Caco-2 (cell line): ENCODE data around the gene CEACAM8. TPM values are rescaled to one million over a fixed set of nuclear protein-coding genes. Genes with fewer than 3 reads are reported as not detected.

Experiments used
- BruUV-seq: library from RNA; stranded (reverse); fragments of 400-500 nt; replicated peaks from 2 replicates; lab custom pipeline; 2021; lab: Mats Ljungman, UMichigan
- CTCF ChIA-PET: fragments of 300-600 bp; sonication (Branson Sonifier 250); formaldehyde crosslinking; loops from one replicate; lab custom pipeline; 2022; ENCODE audit warnings: antibody characterized with exemption; lab: Charles Lee
- POLR2A ChIA-PET: fragments of 300-600 bp; sonication (Branson Sonifier 250); formaldehyde crosslinking; loops from one replicate; lab custom pipeline; 2022; ENCODE audit warnings: antibody characterized with exemption; lab: Charles Lee
- DNase-seq, 2 experiments: peaks; one replicate each; pipeline versions ENCODE4 v3.0.0 to v3.0.0-alpha.2; 2020 to 2022
- H3K27me3 ChIP-seq: replicated peaks from 2 replicates; pipeline ENCODE4 v1.6.0; 2011; ENCODE audit warnings: low read length; ENCODE audit not compliant: control insufficient read depth, insufficient read depth
- H3K36me3 ChIP-seq: 2 replicates; pipeline ENCODE4 v1.5.1; 2011; ENCODE audit warnings: low read length; ENCODE audit not compliant: control insufficient read depth, insufficient read depth
- H3K4me1 ChIP-seq: fragments of 250-450 bp; sonication (Bioruptor Pico); 2 replicates; pipeline ENCODE4 v1.5.1; 2020; ENCODE audit warnings: mild to moderate bottlenecking
- H3K4me3 ChIP-seq: 2 replicates; pipeline ENCODE4 v1.5.1; 2011; ENCODE audit warnings: low read depth, mild to moderate bottlenecking, control low read depth, low read length
- H3K9me3 ChIP-seq: fragments of 250-450 bp; sonication (Bioruptor Pico); 2 replicates; pipeline ENCODE4 v1.5.1; 2020; ENCODE audit warnings: mild to moderate bottlenecking, moderate library complexity
- H3K27ac Mint-ChIP-seq: one replicate; pipeline ENCODE4 v1.8.0; 2022; ENCODE audit warnings: mixed read lengths; ENCODE audit not compliant: unreplicated experiment
- H3K27me3 Mint-ChIP-seq: one replicate; pipeline ENCODE4 v1.8.0; 2022; ENCODE audit warnings: mixed read lengths; ENCODE audit not compliant: insufficient read depth, unreplicated experiment
- H3K36me3 Mint-ChIP-seq: one replicate; pipeline ENCODE4 v1.8.0; 2022; ENCODE audit warnings: mild to moderate bottlenecking, mixed read lengths; ENCODE audit not compliant: insufficient read depth, unreplicated experiment
- H3K4me1 Mint-ChIP-seq: one replicate; pipeline ENCODE4 v1.8.0; 2022; ENCODE audit warnings: low read depth, mixed read lengths; ENCODE audit not compliant: unreplicated experiment
- H3K4me3 Mint-ChIP-seq: one replicate; pipeline ENCODE4 v1.8.0; 2022; ENCODE audit warnings: mild to moderate bottlenecking, moderate library complexity, mixed read lengths; ENCODE audit not compliant: unreplicated experiment
- H3K9me3 Mint-ChIP-seq: one replicate; pipeline ENCODE4 v1.8.0; 2022; ENCODE audit warnings: mixed read lengths; ENCODE audit not compliant: unreplicated experiment
- CTCF ChIP-seq, 2 experiments: fragments of 200-600 bp in 1 of 2; IDR thresholded peaks; 1 replicate in 1 of 2; 2 replicates in 1 of 2; pipeline versions ENCODE4 v1.5.1 to v1.8.0; 2011 to 2022; ENCODE audit warnings: antibody characterized with exemption in 1 of 2, control low read depth in 1 of 2, inconsistent platforms in 1 of 2, low read depth in 1 of 2, low read length in 1 of 2, mild to moderate bottlenecking in 1 of 2, moderate library complexity in 1 of 2; ENCODE audit not compliant: insufficient read depth in 1 of 2, severe bottlenecking in 1 of 2, unreplicated experiment in 1 of 2
- intact Hi-C: fragments of 100-400 bp; cut with micrococcal nuclease; formaldehyde crosslinking; loops from one replicate; pipeline ENCODE4 v1.10.0; 2022; ENCODE audit not compliant: unreplicated experiment
- total RNA-seq: library from RNA; stranded (reverse); gene quantifications from 2 replicates; pipeline ENCODE4 v1.2.3, GENCODE V29; 2022

Gene CEACAM8
- total RNA-seq, 1 experiment from 2014 or later, result not detected

GRCh38 chr19:42569193-42569592 lies 25.5 kb downstream of the CEACAM8 start:
- no peak overlapping the region for H3K4me3 Mint-ChIP-seq
- H3K27ac Mint-ChIP-seq, result no peak overlapping the region
- H3K36me3 Mint-ChIP-seq, result no peaks in the 10 kb centered on the region
- intact Hi-C loops, result no loop called here
- TF ChIP-seq CTCF (IDR thresholded peaks at IDR 0.05; ENCODE audit: insufficient read depth in 1 of 2, low read depth in 1 of 2, low read length in 1 of 2, severe bottlenecking in 1 of 2, unreplicated experiment in 1 of 2), result no peak
- H3K27me3 Mint-ChIP-seq, result no peaks in the 10 kb centered on the region
- CTCF ChIA-PET, result no interaction called here
- no peaks in the 10 kb centered on the region for H3K4me1 Mint-ChIP-seq
- Histone ChIP-seq H3K4me3 (no peak overlapping the region), H3K27me3 (no peaks in the 10 kb centered on the region), H3K4me1 (peaks cover 3% of the 10 kb centered on the region; the same call in 1 of the 2 replicates), H3K36me3 (no peaks in the 10 kb centered on the region), H3K9me3 (no peaks in the 10 kb centered on the region)
- POLR2A ChIA-PET, result no interaction called here
- no TSS peak for BruUV-seq
- no peaks in the 10 kb centered on the region for H3K9me3 Mint-ChIP-seq
- DNase-seq, result no peak

GRCh38 chr19:42568006-42568405 lies 26.7 kb downstream of the CEACAM8 start:
- ChIA-PET POLR2A (no interaction called here), CTCF (no interaction called here)
- H3K27ac Mint-ChIP-seq, result no peak overlapping the region
- intact Hi-C loops, result no loop called here
- H3K36me3 Mint-ChIP-seq, result no peaks in the 10 kb centered on the region
- Histone ChIP-seq H3K4me1 (no peaks in the 10 kb centered on the region), H3K27me3 (no peaks in the 10 kb centered on the region), H3K9me3 (no peaks in the 10 kb centered on the region), H3K4me3 (no peak overlapping the region), H3K36me3 (no peaks in the 10 kb centered on the region)
- no peak overlapping the region for H3K4me3 Mint-ChIP-seq
- peaks cover 3% of the 10 kb centered on the region for H3K27me3 Mint-ChIP-seq
- H3K4me1 Mint-ChIP-seq, result no peaks in the 10 kb centered on the region
- no peak for DNase-seq
- no peaks in the 10 kb centered on the region for H3K9me3 Mint-ChIP-seq
- TF ChIP-seq CTCF (IDR thresholded peaks at IDR 0.05; ENCODE audit: insufficient read depth in 1 of 2, low read depth in 1 of 2, low read length in 1 of 2, severe bottlenecking in 1 of 2, unreplicated experiment in 1 of 2), result no peak
- no TSS peak for BruUV-seq

- no TSS peak for BruUV-seq
- no peak overlapping the region for H3K4me3 Mint-ChIP-seq
- H3K9me3 Mint-ChIP-seq, result no peaks in the 10 kb centered on the region
- Histone ChIP-seq H3K4me3 (no peak overlapping the region), H3K9me3 (no peaks in the 10 kb centered on the region), H3K36me3 (no peaks in the 10 kb centered on the region), H3K27me3 (no peaks in the 10 kb centered on the region), H3K4me1 (no peaks in the 10 kb centered on the region)
- ChIA-PET POLR2A (no interaction called here), CTCF (no interaction called here)
- H3K27me3 Mint-ChIP-seq, result peaks cover 3% of the 10 kb centered on the region
- intact Hi-C loops, result loop anchor here (1.0 kb wide), 1 partner anchor 29 kb away; no protein-coding TSS in a partner anchor
- H3K36me3 Mint-ChIP-seq, result no peaks in the 10 kb centered on the region
- no peaks in the 10 kb centered on the region for H3K4me1 Mint-ChIP-seq
- no peak for TF ChIP-seq CTCF (IDR thresholded peaks at IDR 0.05; ENCODE audit: insufficient read depth in 1 of 2, low read depth in 1 of 2, low read length in 1 of 2, severe bottlenecking in 1 of 2, unreplicated experiment in 1 of 2)
- no peak overlapping the region for H3K27ac Mint-ChIP-seq
- DNase-seq, result no peak
These were observed 27.2 kb downstream of the CEACAM8 start for GRCh38 chr19:42567567-42567966.
